ENCODE measurements around the gene BOK. TPM values are rescaled to one million over a fixed set of nuclear protein-coding genes. Genes with fewer than 3 reads are reported as not detected.

BOK gene
- total and polyA plus RNA-seq, 2 experiments from 2014 or later = 28.0 to 46.6 TPM

- Histone ChIP-seq H3K4me1 (ENCODE audit: insufficient read depth) (no peaks in the 10 kb centered on the region), H3K4me3 (no peak overlapping the region), H3K9me2 (ENCODE audit: insufficient read depth) (no peaks in the 10 kb centered on the region), H3K9me3 (ENCODE audit: low read depth) (no peaks in the 10 kb centered on the region), H3K4me2 (ENCODE audit: unreplicated experiment) (no peak overlapping the region), H3K36me3 (ENCODE audit: low read depth) (no peaks in the 10 kb centered on the region), H4K20me1 (ENCODE audit: insufficient read depth) (no peaks in the 10 kb centered on the region), H2AFZ (no peak overlapping the region), H3K27me3 (replicated peaks; ENCODE audit: insufficient read depth) (peaks cover 2% of the 10 kb centered on the region; the same call in 1 of the 2 replicates), H3F3A (ENCODE audit: insufficient read depth) (no peaks in the 10 kb centered on the region), H3K79me2 (ENCODE audit: insufficient read depth) (no peaks in the 10 kb centered on the region), H3K9ac (no peak overlapping the region), H3K27ac (no peak overlapping the region)
- in situ Hi-C loops (cut with MboI) = no loop called here
- TF ChIP-seq EZH2phosphoT487 (IDR thresholded peaks at IDR 0.05; ENCODE audit: insufficient read depth, low read depth) (no peak), EZH2 (IDR thresholded peaks at IDR 0.05; ENCODE audit: insufficient read depth, poor library complexity, severe bottlenecking) (no peak)
- WGBS, 2 experiments (ENCODE audit: low coverage in 1 of 2, low lambda C conversion rate in 2 of 2, missing lambda C conversion rate in 2 of 2) = 46 to 54% methylated on average over 13 of the region's 13 CpGs
- no peak for DNase-seq
These were observed 22.5 kb upstream of the BOK start for GRCh38 chr2:241535871-241536655.

- Histone ChIP-seq H3K4me3 (no peak overlapping the region), H3K9me2 (ENCODE audit: insufficient read depth) (no peaks in the 10 kb centered on the region), H3K9ac (no peak overlapping the region), H3K4me2 (ENCODE audit: unreplicated experiment) (no peak overlapping the region), H3K9me3 (ENCODE audit: low read depth) (no peaks in the 10 kb centered on the region), H3F3A (ENCODE audit: insufficient read depth) (peaks cover 2% of the 10 kb centered on the region; the same call in 1 of the 2 replicates), H3K79me2 (ENCODE audit: insufficient read depth) (no peaks in the 10 kb centered on the region), H3K36me3 (ENCODE audit: low read depth) (no peaks in the 10 kb centered on the region), H3K27me3 (replicated peaks; ENCODE audit: insufficient read depth) (peaks cover 6% of the 10 kb centered on the region), H3K27ac (no peak overlapping the region), H2AFZ (no peak overlapping the region), H4K20me1 (ENCODE audit: insufficient read depth) (no peaks in the 10 kb centered on the region), H3K4me1 (ENCODE audit: insufficient read depth) (no peaks in the 10 kb centered on the region)
- WGBS, 2 experiments (ENCODE audit: low coverage in 1 of 2, low lambda C conversion rate in 2 of 2, missing lambda C conversion rate in 2 of 2) = 83 to 85% methylated on average over 15 of the region's 15 CpGs
- in situ Hi-C loops (cut with MboI) = no loop called here
- no peak for DNase-seq
- TF ChIP-seq EZH2 (IDR thresholded peaks at IDR 0.05; ENCODE audit: insufficient read depth, poor library complexity, severe bottlenecking) (no peak), EZH2phosphoT487 (IDR thresholded peaks at IDR 0.05; ENCODE audit: insufficient read depth, low read depth) (no peak)
These were observed 19.5 kb upstream of the BOK start for GRCh38 chr2:241538838-241539615.

GRCh38 chr2:241539616-241540374 lies 18.8 kb upstream of the BOK start:
- Histone ChIP-seq H3K27me3 (replicated peaks; ENCODE audit: insufficient read depth) (peaks cover 6% of the 10 kb centered on the region), H3K27ac (no peak overlapping the region), H3K9me3 (ENCODE audit: low read depth) (no peaks in the 10 kb centered on the region), H3K9ac (no peak overlapping the region), H3K9me2 (ENCODE audit: insufficient read depth) (no peaks in the 10 kb centered on the region), H4K20me1 (ENCODE audit: insufficient read depth) (no peaks in the 10 kb centered on the region), H2AFZ (no peak overlapping the region), H3K4me3 (no peak overlapping the region), H3K4me2 (ENCODE audit: unreplicated experiment) (no peak overlapping the region), H3K79me2 (ENCODE audit: insufficient read depth) (no peaks in the 10 kb centered on the region), H3K36me3 (ENCODE audit: low read depth) (no peaks in the 10 kb centered on the region), H3F3A (ENCODE audit: insufficient read depth) (peaks cover 10% of the 10 kb centered on the region; the same call in 1 of the 2 replicates), H3K4me1 (ENCODE audit: insufficient read depth) (no peaks in the 10 kb centered on the region)
- WGBS, 2 experiments (ENCODE audit: low coverage in 1 of 2, low lambda C conversion rate in 2 of 2, missing lambda C conversion rate in 2 of 2) = 95 to 97% methylated on average over 11 of the region's 11 CpGs
- DNase-seq = no peak
- no peak for TF ChIP-seq EZH2phosphoT487 (IDR thresholded peaks at IDR 0.05; ENCODE audit: insufficient read depth, low read depth)
- TF ChIP-seq EZH2 (IDR thresholded peaks at IDR 0.05; ENCODE audit: insufficient read depth, poor library complexity, severe bottlenecking) = no peak
- in situ Hi-C loops (cut with MboI) = no loop called here

- in situ Hi-C loops (cut with MboI) = no loop called here
- Histone ChIP-seq H3F3A (ENCODE audit: insufficient read depth) (peaks cover 14% of the 10 kb centered on the region; the same call in 1 of the 2 replicates), H4K20me1 (ENCODE audit: insufficient read depth) (no peaks in the 10 kb centered on the region), H3K4me3 (peak overlapping the region; percentile 30; the same call in 1 of the 2 replicates), H3K9ac (no peak overlapping the region), H2AFZ (peak overlapping the region; percentile 27; the same call in 1 of the 2 replicates), H3K4me2 (ENCODE audit: unreplicated experiment) (no peak overlapping the region), H3K79me2 (ENCODE audit: insufficient read depth) (no peaks in the 10 kb centered on the region), H3K27ac (no peak overlapping the region), H3K4me1 (ENCODE audit: insufficient read depth) (no peaks in the 10 kb centered on the region), H3K9me2 (ENCODE audit: insufficient read depth) (no peaks in the 10 kb centered on the region), H3K36me3 (ENCODE audit: low read depth) (no peaks in the 10 kb centered on the region), H3K27me3 (replicated peaks; ENCODE audit: insufficient read depth) (peaks cover 6% of the 10 kb centered on the region), H3K9me3 (ENCODE audit: low read depth) (no peaks in the 10 kb centered on the region)
- 53 to 62% methylated on average over 10 of the region's 10 CpGs for WGBS, 2 experiments (ENCODE audit: low coverage in 1 of 2, low lambda C conversion rate in 2 of 2, missing lambda C conversion rate in 2 of 2)
- DNase-seq = no peak
- TF ChIP-seq EZH2 (IDR thresholded peaks at IDR 0.05; ENCODE audit: insufficient read depth, poor library complexity, severe bottlenecking) = no peak
These were observed 18.2 kb upstream of the BOK start for GRCh38 chr2:241540401-241540770.
